HEK293 (cell line): ENCODE data around the gene MAN2A2.

Experiments used
- CTCF ChIA-PET: fragments of 350-600 bp; formaldehyde crosslinking; extraction: SDS; loops from one replicate; lab custom pipeline; 2021; ENCODE audit warnings: antibody characterized with exemption; lab: Yijun Ruan, JAX
- POLR2A ChIA-PET: fragments of 300-600 bp; formaldehyde crosslinking; extraction: SDS; loops from one replicate; lab custom pipeline; 2020; ENCODE audit warnings: antibody characterized with exemption, inconsistent platforms; lab: Yijun Ruan, JAX
- H3K27ac ChIP-seq: fragments of 200-500 bp; sonication (Bioruptor generic); 2 replicates; pipeline ENCODE4 v1.5.1; 2014; ENCODE audit warnings: low read depth, low read length, control low read depth, inconsistent platforms; ENCODE audit errors: extremely low read depth
- H3K36me3 ChIP-seq, 2 experiments: fragments of 200-500 bp in 1 of 2; sonication (Bioruptor generic) in 1 of 2; 1 replicate in 1 of 2; 2 replicates in 1 of 2; pipeline ENCODE4 v1.5.1; 2014 to 2017; ENCODE audit warnings: inconsistent platforms in 2 of 2, low read length in 2 of 2; ENCODE audit not compliant: control insufficient read depth in 2 of 2, insufficient read depth in 1 of 2
- H3K4me1 ChIP-seq: fragments of 200-500 bp; sonication (Bioruptor generic); 2 replicates; pipeline ENCODE4 v1.5.1; 2014; ENCODE audit warnings: mild to moderate bottlenecking, low read length, inconsistent platforms; ENCODE audit not compliant: control insufficient read depth, insufficient read depth
- H3K4me3 ChIP-seq: 2 replicates; pipeline ENCODE4 v1.5.1; 2011; ENCODE audit warnings: low read depth, mild to moderate bottlenecking, control low read depth, low read length, moderate library complexity
- H3K9me3 ChIP-seq: fragments of 200-500 bp; sonication (Bioruptor generic); 2 replicates; pipeline ENCODE4 v1.5.1; 2014; ENCODE audit warnings: low read depth, low read length, inconsistent platforms; ENCODE audit not compliant: control insufficient read depth, insufficient read depth
- BCL11A ChIP-seq: fragments of 450-650 bp; formaldehyde crosslinking; IDR thresholded peaks from 2 replicates; pipeline ENCODE4 v1.5.1; 2016; ENCODE audit warnings: low read depth, missing biosample characterization, missing genetic modification characterization
- GLIS1 ChIP-seq: fragments of 450-650 bp; formaldehyde crosslinking; IDR thresholded peaks from 2 replicates; pipeline ENCODE4 v1.5.1; 2016; ENCODE audit warnings: missing biosample characterization, missing genetic modification characterization
- HOXC10 ChIP-seq: sonication (generic); formaldehyde crosslinking; IDR thresholded peaks from 2 replicates; pipeline ENCODE4 v1.8.1; 2023; ENCODE audit warnings: mild to moderate bottlenecking, missing genetic modification reagents
- ZNF175 ChIP-seq: fragments of 450-650 bp; formaldehyde crosslinking; IDR thresholded peaks from 2 replicates; pipeline ENCODE4 v1.5.1; 2016; ENCODE audit warnings: missing biosample characterization, missing genetic modification characterization
- ZNF184 ChIP-seq: fragments of 450-650 bp; IDR thresholded peaks from 2 replicates; pipeline ENCODE4 v1.5.1; 2018; ENCODE audit warnings: missing biosample characterization, mild to moderate bottlenecking, missing genetic modification characterization
- ZNF302 ChIP-seq: fragments of 450-650 bp; formaldehyde crosslinking; IDR thresholded peaks from 2 replicates; pipeline ENCODE4 v1.5.1; 2016; ENCODE audit warnings: missing biosample characterization, missing genetic modification characterization, low read depth
- ZNF311 ChIP-seq: fragments of 450-650 bp; formaldehyde crosslinking; IDR thresholded peaks from 2 replicates; pipeline ENCODE4 v1.5.1; 2017; ENCODE audit warnings: missing biosample characterization, missing genetic modification characterization, borderline replicate concordance
- ZNF394 ChIP-seq: fragments of 450-650 bp; formaldehyde crosslinking; IDR thresholded peaks from 2 replicates; pipeline ENCODE4 v1.5.1; 2016; ENCODE audit warnings: missing biosample characterization, missing genetic modification characterization, mild to moderate bottlenecking, moderate library complexity, borderline replicate concordance
- ZNF521 ChIP-seq: fragments of 450-650 bp; formaldehyde crosslinking; IDR thresholded peaks from 2 replicates; pipeline ENCODE4 v1.5.1; 2017; ENCODE audit warnings: missing biosample characterization, mild to moderate bottlenecking, missing genetic modification characterization
- ZNF555 ChIP-seq: fragments of 450-650 bp; formaldehyde crosslinking; conservative IDR thresholded peaks from 2 replicates; pipeline ENCODE4 v1.5.1; 2017; ENCODE audit warnings: missing biosample characterization, mild to moderate bottlenecking, missing genetic modification characterization, inconsistent platforms
- ZNF560 ChIP-seq: fragments of 450-650 bp; formaldehyde crosslinking; IDR thresholded peaks from 2 replicates; pipeline ENCODE4 v1.5.1; 2017; ENCODE audit warnings: missing biosample characterization, missing genetic modification characterization, borderline replicate concordance
- ZNF596 ChIP-seq: fragments of 450-650 bp; IDR thresholded peaks from 2 replicates; pipeline ENCODE4 v1.5.0; 2018; ENCODE audit warnings: missing biosample characterization, mild to moderate bottlenecking, missing genetic modification characterization, moderate library complexity
- ZNF610 ChIP-seq: fragments of 450-650 bp; formaldehyde crosslinking; IDR thresholded peaks from 2 replicates; pipeline ENCODE4 v1.5.1; 2016; ENCODE audit warnings: missing biosample characterization, missing genetic modification characterization, borderline replicate concordance
- TF ChIP-seq, protein P1 (sequence below): fragments of 450-650 bp; formaldehyde crosslinking; IDR thresholded peaks from 2 replicates; pipeline ENCODE4 v1.5.1; 2016; ENCODE audit warnings: missing biosample characterization, missing genetic modification characterization
- TF ChIP-seq, protein P2 (sequence below): fragments of 450-650 bp; formaldehyde crosslinking; IDR thresholded peaks from 2 replicates; pipeline ENCODE4 v1.5.1; 2016; ENCODE audit warnings: missing biosample characterization, missing genetic modification characterization
- TF ChIP-seq, protein P3 (sequence below): fragments of 450-650 bp; formaldehyde crosslinking; IDR thresholded peaks from 2 replicates; pipeline ENCODE4 v1.5.1; 2016; ENCODE audit warnings: missing biosample characterization, missing genetic modification characterization
- TF ChIP-seq, protein P4 (sequence below): fragments of 450-650 bp; formaldehyde crosslinking; IDR thresholded peaks from 2 replicates; pipeline ENCODE4; 2016; ENCODE audit warnings: missing biosample characterization, missing genetic modification characterization
- TF ChIP-seq, protein P5 (sequence below): fragments of 450-650 bp; formaldehyde crosslinking; conservative IDR thresholded peaks from 2 replicates; pipeline ENCODE4 v1.5.1; 2016; ENCODE audit warnings: low read depth, missing biosample characterization, missing genetic modification characterization

Gene MAN2A2

DNA sequence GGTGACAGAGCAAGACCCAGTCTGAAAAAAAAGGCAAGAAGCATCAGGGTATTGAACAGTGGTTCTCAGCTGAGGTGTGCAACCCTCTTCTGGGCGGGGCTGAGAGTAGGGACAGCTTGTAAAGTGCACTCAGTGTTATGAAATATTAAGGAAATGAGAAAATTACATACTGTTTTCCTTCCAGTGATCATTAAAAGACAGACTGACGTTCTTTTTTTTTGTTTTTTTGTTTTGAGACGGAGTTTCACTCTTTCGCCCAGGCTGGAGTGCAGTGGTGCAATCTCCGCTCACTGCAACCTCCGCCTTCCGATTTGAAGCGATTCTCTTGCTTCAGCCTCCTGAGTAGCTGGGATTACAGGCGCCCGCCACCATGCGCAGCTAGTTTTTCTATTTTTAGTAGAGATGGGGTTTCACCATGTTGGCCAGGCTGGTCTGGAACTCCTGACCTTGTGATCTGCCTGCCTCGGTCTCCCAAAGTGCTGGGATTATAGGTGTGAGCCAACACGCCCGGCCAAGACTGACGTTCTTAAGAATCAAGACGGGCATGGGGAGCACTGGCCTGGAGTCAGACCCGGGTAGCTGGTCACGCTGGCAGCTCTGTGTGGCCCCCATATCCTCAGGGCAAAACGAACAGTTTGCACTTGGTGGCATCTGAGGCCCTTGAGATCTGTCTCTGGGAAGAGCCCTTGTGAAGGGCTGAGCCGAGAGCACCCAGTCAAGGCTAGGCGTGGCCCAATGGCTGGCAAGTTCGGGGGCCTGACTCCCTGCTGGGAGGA is 11.4 kb downstream of the MAN2A2 start:
- Histone ChIP-seq H3K4me1 (no peaks in the 10 kb centered on the region), H3K9me3 (no peaks in the 10 kb centered on the region), H3K4me3 (no peak overlapping the region), H3K27ac (no peak overlapping the region), H3K36me3 (peaks cover 26 to 97% of the 10 kb centered on the region in 2 experiments)
- ChIA-PET CTCF (interaction anchor here (0.6 to 2.9 kb wide), 5 partner anchors 17 to 141 kb away, joined by 3 to 10 read pairs (median 3); partner anchors contain the start of genes HDDC3 and UNC45A), POLR2A (interaction anchor here (0.8 to 1.4 kb wide), 5 partner anchors 8 to 40 kb away, joined by 3 to 4 read pairs (median 3); partner anchors contain the start of genes MAN2A2 and RCCD1)
- TF ChIP-seq ZNF175 (tag by site-specific recombination), result no peak
- no peak for TF ChIP-seq ZNF311 (tag by site-specific recombination)
- no peak for TF ChIP-seq ZNF610 (tag by site-specific recombination)
- TF ChIP-seq, protein P1, sequence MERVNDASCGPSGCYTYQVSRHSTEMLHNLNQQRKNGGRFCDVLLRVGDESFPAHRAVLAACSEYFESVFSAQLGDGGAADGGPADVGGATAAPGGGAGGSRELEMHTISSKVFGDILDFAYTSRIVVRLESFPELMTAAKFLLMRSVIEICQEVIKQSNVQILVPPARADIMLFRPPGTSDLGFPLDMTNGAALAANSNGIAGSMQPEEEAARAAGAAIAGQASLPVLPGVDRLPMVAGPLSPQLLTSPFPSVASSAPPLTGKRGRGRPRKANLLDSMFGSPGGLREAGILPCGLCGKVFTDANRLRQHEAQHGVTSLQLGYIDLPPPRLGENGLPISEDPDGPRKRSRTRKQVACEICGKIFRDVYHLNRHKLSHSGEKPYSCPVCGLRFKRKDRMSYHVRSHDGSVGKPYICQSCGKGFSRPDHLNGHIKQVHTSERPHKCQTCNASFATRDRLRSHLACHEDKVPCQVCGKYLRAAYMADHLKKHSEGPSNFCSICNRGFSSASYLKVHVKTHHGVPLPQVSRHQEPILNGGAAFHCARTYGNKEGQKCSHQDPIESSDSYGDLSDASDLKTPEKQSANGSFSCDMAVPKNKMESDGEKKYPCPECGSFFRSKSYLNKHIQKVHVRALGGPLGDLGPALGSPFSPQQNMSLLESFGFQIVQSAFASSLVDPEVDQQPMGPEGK, result no peak
- no peak for TF ChIP-seq ZNF560 (tag by site-specific recombination)
- TF ChIP-seq, protein P2, sequence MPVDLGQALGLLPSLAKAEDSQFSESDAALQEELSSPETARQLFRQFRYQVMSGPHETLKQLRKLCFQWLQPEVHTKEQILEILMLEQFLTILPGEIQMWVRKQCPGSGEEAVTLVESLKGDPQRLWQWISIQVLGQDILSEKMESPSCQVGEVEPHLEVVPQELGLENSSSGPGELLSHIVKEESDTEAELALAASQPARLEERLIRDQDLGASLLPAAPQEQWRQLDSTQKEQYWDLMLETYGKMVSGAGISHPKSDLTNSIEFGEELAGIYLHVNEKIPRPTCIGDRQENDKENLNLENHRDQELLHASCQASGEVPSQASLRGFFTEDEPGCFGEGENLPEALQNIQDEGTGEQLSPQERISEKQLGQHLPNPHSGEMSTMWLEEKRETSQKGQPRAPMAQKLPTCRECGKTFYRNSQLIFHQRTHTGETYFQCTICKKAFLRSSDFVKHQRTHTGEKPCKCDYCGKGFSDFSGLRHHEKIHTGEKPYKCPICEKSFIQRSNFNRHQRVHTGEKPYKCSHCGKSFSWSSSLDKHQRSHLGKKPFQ (tag by site-specific recombination), result no peak
- no peak for TF ChIP-seq BCL11A
- TF ChIP-seq ZNF555 (tag by site-specific recombination), result no peak
- TF ChIP-seq GLIS1, result no peak
- no peak for TF ChIP-seq ZNF394
- no peak for TF ChIP-seq HOXC10 (CRISPR knock-in tag)
- TF ChIP-seq, protein P3, sequence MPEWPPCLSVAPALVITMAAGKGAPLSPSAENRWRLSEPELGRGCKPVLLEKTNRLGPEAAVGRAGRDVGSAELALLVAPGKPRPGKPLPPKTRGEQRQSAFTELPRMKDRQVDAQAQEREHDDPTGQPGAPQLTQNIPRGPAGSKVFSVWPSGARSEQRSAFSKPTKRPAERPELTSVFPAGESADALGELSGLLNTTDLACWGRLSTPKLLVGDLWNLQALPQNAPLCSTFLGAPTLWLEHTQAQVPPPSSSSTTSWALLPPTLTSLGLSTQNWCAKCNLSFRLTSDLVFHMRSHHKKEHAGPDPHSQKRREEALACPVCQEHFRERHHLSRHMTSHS (tag by site-specific recombination), result no peak
- TF ChIP-seq, protein P4, sequence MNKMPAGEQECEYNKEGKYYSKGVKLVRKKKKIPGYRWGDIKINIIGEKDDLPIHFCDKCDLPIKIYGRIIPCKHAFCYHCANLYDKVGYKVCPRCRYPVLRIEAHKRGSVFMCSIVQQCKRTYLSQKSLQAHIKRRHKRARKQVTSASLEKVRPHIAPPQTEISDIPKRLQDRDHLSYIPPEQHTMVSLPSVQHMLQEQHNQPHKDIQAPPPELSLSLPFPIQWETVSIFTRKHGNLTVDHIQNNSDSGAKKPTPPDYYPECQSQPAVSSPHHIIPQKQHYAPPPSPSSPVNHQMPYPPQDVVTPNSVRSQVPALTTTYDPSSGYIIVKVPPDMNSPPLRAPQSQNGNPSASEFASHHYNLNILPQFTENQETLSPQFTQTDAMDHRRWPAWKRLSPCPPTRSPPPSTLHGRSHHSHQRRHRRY (tag by site-specific recombination), result no peak
- TF ChIP-seq, protein P5, sequence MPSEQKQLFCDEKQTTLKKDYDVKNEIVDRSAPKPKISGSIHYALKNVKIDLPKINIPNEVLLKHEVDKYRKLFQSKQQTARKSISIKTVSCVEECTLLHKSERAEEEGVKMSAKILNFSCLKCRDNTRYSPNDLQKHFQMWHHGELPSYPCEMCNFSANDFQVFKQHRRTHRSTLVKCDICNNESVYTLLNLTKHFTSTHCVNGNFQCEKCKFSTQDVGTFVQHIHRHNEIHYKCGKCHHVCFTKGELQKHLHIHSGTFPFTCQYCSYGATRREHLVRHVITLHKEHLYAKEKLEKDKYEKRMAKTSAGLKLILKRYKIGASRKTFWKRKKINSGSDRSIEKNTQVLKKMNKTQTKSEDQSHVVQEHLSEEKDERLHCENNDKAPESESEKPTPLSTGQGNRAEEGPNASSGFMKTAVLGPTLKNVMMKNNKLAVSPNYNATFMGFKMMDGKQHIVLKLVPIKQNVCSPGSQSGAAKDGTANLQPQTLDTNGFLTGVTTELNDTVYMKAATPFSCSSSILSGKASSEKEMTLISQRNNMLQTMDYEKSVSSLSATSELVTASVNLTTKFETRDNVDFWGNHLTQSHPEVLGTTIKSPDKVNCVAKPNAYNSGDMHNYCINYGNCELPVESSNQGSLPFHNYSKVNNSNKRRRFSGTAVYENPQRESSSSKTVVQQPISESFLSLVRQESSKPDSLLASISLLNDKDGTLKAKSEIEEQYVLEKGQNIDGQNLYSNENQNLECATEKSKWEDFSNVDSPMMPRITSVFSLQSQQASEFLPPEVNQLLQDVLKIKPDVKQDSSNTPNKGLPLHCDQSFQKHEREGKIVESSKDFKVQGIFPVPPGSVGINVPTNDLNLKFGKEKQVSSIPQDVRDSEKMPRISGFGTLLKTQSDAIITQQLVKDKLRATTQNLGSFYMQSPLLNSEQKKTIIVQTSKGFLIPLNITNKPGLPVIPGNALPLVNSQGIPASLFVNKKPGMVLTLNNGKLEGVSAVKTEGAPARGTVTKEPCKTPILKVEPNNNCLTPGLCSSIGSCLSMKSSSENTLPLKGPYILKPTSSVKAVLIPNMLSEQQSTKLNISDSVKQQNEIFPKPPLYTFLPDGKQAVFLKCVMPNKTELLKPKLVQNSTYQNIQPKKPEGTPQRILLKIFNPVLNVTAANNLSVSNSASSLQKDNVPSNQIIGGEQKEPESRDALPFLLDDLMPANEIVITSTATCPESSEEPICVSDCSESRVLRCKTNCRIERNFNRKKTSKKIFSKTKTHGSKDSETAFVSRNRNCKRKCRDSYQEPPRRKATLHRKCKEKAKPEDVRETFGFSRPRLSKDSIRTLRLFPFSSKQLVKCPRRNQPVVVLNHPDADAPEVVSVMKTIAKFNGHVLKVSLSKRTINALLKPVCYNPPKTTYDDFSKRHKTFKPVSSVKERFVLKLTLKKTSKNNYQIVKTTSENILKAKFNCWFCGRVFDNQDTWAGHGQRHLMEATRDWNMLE, result no peak
- no peak for TF ChIP-seq ZNF596 (tag by site-specific recombination)
- no peak for TF ChIP-seq ZNF302
- no peak for TF ChIP-seq ZNF521 (tag by site-specific recombination)
- no peak for TF ChIP-seq ZNF184 (tag by site-specific recombination)
- TF ChIP-seq, all 188 proteins: peak for 0
